HG03469 (cell line): ENCODE measurements around the gene DENR.
"Not testable (repeated sequence)": the region's sequence is repeated elsewhere in the genome, so short reads cannot be mapped to it uniquely, and the experiment has no call there.

Experiments
- ATAC-seq: cut with Tn5 transposase; IDR thresholded peaks from one replicate; pipeline ENCODE4 v1.9.1; 2021; ENCODE audit warnings: mild to moderate bottlenecking, moderate library complexity, moderate number of reproducible peaks; ENCODE audit not compliant: unreplicated experiment

The DENR gene

GRCh38 chr12:122752464-122753318 is at the start of gene DENR:
Gene DENR (plus strand): TSS chr12:122752824. CDS start chr12:122753702, 878 bp downstream.
- ATAC-seq = peak; percentile 87

- ATAC-seq = not testable (repeated sequence)
These were observed 49.6 kb upstream of the DENR start, which contains the start of gene HCAR2 for GRCh38 chr12:122702890-122703611. Gene HCAR2 (minus strand): TSS chr12:122703357. CDS start chr12:122703283, 74 bp downstream.

DNA sequence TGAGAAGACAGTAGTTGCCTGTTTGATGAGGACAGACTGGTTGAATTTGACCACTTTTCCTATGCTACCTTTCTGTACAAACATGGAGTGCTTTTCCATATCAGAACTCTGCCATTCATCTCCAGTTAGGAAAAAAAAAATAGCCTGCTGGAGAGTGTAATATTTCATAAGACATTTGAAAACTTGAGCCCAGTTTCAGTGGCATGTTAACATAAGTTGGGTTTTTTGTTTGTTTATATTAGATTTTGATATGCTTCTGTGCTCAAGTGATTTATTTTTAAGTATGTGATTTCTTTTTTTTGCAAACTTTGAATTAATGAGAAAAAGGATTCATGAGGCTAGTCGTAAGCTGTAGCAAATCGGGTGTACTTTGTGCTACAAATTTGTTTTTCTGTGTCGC is 48.8 kb upstream of the DENR start:
- ATAC-seq = not testable (repeated sequence)

- not testable (repeated sequence) for ATAC-seq
These were observed 43.3 kb upstream of the DENR start for GRCh38 chr12:122709287-122709686.

GRCh38 chr12:122710341-122710740 is 42.3 kb upstream of the DENR start:
- ATAC-seq = not testable (repeated sequence)

GRCh38 chr12:122711266-122711665 is 41.4 kb upstream of the DENR start:
- ATAC-seq = not testable (repeated sequence)

DNA sequence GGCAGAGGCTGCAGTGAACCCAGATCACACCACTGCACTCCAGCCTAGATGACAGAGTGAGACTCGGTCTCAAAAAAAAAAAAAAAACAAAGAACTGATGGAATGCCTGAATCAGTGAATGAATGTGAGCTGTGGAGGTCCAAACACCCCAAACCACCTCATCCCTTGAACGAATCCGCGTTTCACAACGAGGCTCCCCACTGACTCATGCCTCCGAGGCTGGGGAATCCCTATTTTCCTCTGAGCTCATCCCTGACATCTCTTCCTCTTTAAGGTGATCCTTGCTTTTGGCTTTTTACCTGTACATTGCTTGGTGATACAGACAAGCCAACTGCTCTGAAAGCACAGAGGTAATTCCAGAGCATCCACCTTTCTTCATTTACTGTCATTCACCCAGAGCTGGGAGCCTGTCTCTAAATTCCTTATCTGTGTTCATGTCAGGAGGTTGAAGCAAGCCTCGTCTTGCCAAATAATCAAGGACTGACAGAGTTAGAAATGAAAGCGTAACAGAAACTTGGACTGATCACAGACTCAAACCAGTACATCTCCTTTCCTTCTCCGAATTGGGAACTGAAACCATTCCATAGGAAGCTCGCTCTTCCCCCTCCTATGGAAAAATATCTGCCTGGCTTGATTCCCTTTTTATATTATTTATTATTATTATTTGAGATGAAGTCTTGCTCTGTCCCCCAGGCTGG is 39.0 kb upstream of the DENR start:
- not testable (repeated sequence) for ATAC-seq

GRCh38 chr12:122715211-122715610 is 37.4 kb upstream of the DENR start:
- not testable (repeated sequence) for ATAC-seq

GRCh38 chr12:122716658-122717057 is 36.0 kb upstream of the DENR start, which contains the start of gene HCAR3:
Gene HCAR3 (minus strand): TSS chr12:122716811. CDS start chr12:122716737, 74 bp downstream.
- ATAC-seq = not testable (repeated sequence)

GRCh38 chr12:122721057-122721545 is 31.5 kb upstream of the DENR start:
- ATAC-seq = no peak

GRCh38 chr12:122722387-122722786 is 30.2 kb upstream of the DENR start:
- no peak for ATAC-seq

DNA sequence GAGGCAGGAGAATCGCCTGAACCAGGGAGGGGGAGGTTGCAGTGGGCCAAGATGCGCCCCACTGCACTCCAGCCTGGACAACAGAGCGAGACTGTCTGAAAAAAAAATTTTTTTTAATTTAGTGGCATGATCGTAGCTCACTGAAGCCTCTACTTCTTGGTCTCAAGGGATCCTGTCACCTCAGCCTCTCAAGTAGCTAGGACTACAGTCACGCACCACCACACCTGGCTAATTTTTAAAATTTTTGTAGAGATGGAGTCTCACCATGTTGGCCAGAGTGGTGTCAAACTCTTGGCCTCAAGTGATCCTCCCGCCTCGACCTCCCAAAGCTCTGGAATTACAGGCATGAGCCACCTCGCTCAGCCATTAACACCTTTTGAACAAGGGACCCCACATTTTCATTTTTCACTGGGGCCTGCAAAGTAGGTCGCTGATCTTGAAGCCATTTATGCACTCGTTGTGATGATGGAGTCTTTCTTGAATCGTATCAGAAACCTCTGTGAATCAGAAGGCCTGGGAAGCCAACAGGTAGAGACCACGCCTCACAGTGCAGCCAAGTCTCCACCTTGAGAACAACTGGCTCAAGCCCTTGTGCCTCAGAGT is 27.9 kb upstream of the DENR start:
- no peak for ATAC-seq

- no peak for ATAC-seq
These were observed 27.1 kb upstream of the DENR start for GRCh38 chr12:122725452-122726079.

DNA sequence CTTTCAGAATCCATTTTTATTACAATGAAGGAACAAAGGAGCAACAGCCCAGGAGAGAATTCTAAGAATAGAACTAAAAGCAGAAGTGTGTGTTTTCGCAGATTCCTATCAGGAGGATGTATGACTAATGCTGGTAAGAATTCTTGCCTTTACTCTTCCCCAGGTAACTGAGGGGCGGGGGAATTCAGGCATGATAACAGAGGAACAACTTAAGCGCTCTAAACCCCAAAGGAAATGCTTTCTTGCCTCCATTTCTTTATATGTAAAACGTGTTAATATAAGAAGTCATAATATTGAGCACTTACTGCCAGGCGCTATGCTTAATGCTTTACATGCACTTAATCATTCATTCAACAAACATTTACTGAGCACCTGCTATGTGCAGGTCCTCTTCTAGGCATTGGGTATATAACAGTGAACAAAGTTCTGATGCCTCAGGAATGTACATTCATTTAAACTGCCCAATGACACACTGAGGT is 26.5 kb upstream of the DENR start:
- no peak for ATAC-seq

DNA sequence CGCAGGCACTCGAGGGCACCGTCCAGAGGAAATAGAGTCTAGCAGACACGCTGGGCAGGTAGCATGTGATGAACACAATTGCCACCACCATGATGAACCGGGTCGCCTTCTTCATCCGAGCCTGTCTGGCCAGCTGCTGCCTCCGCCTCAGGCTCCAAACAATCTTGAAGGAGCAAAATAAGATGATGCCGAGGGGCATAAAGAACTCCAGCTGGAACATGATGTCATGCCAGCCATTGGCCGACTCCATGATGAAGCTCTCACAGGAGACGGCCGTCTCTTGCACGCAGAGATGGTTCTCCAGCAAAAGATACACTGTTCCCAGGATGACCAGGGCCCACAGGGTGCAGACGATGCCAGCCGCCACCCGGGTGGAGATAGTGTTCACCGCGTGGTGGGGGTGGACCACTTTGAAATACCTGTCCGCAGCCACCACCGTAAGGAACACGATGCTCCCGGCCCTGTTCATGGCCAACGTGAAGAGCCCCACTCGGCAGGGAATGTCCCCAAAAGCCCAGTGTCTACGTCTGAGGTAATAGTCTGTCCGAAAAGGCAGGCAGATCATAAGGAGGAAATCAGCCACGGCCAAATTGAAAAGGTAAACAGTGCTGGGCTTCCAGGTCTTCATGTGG is 22.9 kb upstream of the DENR start:
- no peak for ATAC-seq

DNA sequence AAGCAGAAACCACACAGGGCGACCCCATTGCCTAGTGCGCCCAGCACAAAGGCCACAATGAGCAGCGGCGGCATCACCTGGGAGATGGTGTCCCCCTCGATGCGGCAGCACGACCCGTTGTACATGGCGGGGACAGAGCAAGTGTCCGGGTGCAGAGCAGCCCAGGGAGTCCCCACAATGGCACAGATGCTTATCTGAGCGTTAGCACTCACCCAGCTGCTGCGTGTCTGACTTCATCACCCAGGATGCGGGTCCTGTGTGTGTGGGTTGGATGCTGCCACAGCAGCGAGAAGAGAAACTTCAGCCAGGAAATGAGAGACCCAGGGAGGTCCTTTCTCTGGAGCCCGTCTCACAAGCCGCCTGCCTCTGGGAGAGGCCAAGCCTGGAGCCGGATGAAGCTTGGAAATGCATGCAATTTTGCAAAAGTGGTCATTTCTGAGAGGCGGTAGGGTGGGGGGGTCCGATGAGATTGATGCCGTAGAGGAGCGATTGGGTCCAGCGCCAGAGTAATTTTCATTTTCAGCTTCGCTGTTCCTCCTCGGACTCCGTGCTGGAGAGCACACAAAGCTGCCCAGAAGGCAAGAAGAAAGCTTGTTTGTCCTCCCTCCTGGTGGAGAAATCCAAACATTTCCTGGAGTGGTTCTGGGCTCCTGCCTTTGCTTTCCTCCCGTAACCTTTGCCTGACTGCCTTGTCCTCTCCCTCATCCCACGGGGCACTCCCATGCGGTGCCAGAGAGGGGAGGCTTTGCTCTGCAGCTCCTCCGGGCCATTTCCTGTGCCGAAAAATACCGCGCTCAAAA is 22.2 kb upstream of the DENR start, which contains the start of gene HCAR1:
Gene HCAR1, minus strand, starts transcription at position 630 of the 800 bp plus-strand sequence. Its CDS starts 505 bp downstream, at position 125.
- no peak for ATAC-seq

DNA sequence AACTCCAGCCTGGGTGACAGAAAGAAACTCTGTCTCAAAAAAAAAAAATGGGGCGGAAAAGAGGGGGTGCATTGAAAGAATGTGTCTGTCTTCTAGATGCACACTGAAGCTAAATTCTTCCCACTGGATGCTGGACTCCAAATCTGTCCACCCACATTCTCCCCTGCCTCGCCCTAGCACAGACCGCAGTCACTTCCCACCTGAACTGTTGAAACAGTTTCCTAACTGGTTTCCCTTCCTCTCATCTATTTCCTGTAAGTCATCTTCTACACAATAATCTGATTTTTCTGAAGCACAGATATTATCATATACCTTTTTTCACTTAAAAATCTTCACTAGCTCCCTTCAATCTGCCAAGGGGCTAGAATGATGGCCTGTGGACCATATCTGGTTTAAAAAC is 20.5 kb upstream of the DENR start:
- no peak for ATAC-seq

DNA sequence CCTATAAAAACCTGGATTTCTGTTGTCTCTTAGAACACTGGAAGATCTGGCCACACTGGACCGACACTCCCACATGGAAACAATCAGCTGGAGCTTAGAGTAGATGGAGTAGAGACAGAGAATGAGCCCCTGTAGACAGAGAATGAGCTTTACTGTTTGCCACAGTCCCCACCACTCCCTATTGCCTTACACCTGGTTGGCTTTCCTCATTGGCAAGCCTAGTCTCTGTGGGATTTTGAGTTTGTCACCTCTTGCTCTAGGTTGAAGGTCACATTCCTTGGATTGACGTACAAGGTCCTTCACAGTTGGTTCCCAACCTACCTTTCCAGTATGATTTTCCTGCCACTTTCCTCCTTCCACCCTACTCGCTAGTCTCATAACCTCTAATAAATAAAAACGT is 20.0 kb upstream of the DENR start:
- no peak for ATAC-seq
